Vagina (tissue), 2 donors: Measurements from ENCODE around the gene AMZ2.

Source experiments
- CTCF ChIP-seq, 3 experiments: fragments of 450-650 bp in 2 of 3; fragments of 200-600 bp in 1 of 3; sonication (generic) in 1 of 3; IDR thresholded peaks; one replicate each; pipeline ENCODE4 v1.5.1; 2017 to 2019; ENCODE audit warnings: antibody characterized with exemption in 3 of 3, mild to moderate bottlenecking in 2 of 3, moderate library complexity in 2 of 3
- POLR2A ChIP-seq, 2 donors: fragments of 450-650 bp; IDR thresholded peaks; one replicate each; pipeline ENCODE4 v1.6.1; 2017; ENCODE audit warnings: antibody characterized with exemption in 2 of 2, mild to moderate bottlenecking in 2 of 2, moderate library complexity in 2 of 2

- TF ChIP-seq CTCF (IDR thresholded peaks at IDR 0.05) (no peak), POLR2A (IDR thresholded peaks at IDR 0.05) (no peak)
Measured at GRCh38 chr17:68239632-68240366, 8.0 kb upstream of the AMZ2 start.
